Muscle of back (tissue), 11 donors: ENCODE measurements around the gene GPR158. TPM values are rescaled to one million over a fixed set of nuclear protein-coding genes. Genes with fewer than 3 reads are reported as not detected.
"Not testable (repeated sequence)": the region's sequence is repeated elsewhere in the genome, so short reads cannot be mapped to it uniquely, and the experiment has no call there.

Source experiments
- DNase-seq, 3 donors: peaks; one replicate each; pipeline versions ENCODE4 v3.0.0 to v3.0.0-alpha.2; 2013
- polyA plus RNA-seq, 10 donors: library from polyadenylated mRNA; unstranded; fragments of 120-200 nt; gene quantifications; one replicate each; pipeline ENCODE4 v1.2.1, GENCODE V29; 2013; ENCODE audit not compliant: insufficient read length in 10 of 10

GPR158 gene
- polyA plus RNA-seq, 10 donors, result 0.04 to 0.36 (median 0.12) TPM; not detected in 1

DNA sequence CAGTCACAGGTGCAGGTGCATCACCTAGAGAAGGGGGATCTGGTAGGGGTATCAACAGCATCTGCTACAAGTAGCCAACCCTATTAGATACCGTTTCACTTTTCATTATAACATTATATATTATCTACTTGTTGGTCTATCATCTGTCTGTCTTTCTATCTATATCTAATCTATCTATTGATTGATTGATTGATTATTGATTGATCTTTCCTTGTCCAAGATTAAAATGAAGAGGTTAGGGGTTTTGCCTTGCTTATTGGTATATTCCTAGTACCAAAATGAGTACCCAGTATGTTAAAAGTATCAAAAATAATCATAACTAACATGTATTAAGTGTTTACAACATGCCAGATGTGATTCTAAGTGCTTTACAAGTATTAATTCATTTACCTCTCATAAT is 121.5 kb downstream of the GPR158 start:
- no peak for DNase-seq

DNA sequence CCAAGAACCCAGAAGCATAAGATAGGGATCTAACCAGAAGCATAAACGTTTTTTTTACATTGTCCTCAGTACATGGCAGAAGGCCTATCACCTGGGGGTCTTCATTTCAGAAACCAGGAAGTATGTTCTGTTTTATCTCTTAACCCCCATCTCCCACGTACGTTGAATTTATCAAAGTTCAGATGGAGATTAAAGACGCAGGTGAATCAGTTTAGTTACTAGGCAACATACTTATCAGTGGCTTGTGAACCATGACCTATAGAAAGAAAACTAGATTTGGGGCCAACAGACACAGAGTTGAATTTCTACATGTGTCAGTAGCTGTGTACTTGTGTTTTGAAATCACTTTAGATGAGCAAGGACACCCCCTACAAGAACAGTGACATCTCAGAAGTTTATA is 122.7 kb downstream of the GPR158 start:
- no peak for DNase-seq

DNA sequence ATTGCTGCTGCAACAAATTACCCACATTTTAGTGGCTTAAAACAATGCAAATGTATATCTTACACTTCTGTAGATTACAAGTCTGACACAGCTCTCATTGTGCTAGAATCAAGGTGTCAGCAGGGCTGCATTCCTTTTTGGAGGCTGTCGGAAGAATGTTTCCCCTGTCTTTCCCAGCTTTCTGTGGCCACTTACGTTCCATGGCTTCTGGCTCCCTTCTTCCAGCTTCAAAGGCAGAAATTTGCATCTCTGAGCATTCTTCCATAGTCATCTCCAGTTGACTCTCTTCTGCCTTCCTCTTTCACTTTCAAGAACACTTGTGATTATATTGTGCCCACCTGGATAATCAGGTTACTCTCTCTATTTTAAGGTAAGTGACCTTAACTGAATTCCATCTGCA is 125.3 kb downstream of the GPR158 start:
- no peak for DNase-seq

DNA sequence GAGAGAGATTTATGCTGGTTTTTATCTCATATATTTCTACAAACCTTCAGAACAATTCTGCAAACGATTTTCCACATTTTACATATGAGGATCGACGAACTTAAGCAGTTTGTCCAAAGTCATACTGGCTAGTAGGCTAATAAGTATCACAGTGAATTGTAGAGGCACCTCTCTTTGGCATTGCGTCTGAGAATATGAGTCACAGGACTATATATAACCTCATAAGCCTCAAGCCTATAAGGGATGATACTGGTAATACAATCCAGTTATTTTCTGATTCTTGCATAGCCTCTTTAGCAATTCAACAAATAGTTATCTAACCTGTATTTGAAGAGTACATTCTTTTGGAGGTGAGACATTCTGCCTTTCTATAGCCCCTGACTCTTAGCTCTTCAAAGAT is 129.8 kb downstream of the GPR158 start:
- no peak for DNase-seq

DNA sequence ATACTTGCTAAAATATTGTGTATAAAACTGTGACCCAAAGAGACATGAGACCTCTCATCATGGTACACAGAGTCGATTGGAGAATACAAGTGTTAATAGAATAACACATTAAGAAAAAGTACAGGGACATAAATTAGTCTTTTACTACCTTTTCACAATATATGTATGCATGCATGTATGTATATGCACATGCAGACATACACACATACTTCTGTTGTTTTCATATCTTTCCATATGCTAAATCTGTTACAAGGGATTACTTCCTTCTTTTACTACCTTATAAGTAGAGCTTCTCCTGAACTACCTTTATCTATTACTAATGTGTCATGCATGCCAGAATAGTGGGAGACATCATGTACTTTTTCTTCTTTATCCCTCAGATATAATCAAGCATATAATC is 131.6 kb downstream of the GPR158 start:
- DNase-seq, result no peak

DNA sequence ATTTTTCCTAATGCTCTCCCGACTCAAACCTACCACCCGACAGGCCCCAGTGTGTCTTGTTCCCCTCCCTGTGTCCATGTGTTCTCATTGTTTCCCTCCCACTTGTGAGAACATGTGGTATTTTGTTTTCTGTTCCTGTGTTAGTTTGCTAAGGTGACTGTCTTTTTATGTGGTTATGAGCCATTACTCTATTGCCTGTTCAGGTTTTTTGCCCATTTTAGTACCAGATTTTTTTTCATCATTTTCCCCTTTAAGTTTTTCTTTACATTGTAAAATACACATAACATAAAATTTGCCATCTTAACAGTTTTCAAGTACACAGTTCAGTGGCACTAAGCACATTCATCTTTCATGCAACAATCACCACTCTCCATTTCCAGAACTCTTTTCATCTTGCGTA is 133.5 kb downstream of the GPR158 start:
- no peak for DNase-seq

DNA sequence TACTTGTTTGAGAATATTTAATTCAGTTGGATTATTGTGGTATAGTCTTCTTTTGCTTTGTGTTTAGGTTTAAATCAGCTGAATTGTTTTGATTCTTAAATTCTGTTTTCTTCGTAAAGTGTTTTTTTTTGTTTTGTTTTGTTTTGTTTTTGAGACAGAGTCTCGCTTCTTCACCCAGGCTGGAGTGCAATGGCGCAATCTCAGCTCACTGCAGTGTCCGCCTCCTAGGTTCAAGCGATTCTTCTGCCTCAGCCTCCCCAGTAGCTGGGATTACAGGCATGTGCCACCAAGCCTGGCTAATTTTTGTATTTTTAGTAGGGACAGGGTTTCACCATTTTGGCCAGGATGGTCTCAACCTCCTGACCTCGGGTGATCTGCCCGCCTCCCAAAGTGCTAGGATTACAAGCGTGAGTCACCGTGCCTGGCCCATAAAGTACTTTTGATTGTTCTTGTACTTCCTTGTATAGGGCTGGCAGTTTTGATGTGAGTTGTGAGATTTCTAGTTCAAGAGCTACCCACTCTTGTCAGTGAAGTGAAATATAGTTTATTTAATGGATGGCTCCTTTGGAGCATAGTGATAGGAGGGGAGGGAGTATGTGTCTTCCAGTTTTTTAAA is 142.9 kb downstream of the GPR158 start:
- DNase-seq, result not testable (repeated sequence)

DNA sequence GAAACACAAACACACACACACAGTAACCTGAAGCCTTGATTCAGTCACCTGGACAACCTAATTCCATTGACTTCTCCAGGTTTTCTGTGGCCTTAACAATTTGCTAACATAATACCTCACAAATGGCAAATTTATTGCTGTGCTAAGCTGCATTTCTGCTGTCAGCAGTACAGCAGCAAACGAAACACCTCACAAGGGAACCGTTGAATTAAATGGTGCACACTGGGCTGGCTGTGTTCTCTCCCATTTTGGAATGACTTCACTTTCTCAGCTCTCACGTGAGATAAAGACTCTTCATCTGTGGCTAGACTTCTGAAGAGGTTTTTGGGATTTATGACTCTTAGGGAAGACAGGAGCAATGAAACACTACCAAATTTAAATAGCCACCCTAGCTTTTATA is 152.5 kb downstream of the GPR158 start:
- DNase-seq, result no peak

DNA sequence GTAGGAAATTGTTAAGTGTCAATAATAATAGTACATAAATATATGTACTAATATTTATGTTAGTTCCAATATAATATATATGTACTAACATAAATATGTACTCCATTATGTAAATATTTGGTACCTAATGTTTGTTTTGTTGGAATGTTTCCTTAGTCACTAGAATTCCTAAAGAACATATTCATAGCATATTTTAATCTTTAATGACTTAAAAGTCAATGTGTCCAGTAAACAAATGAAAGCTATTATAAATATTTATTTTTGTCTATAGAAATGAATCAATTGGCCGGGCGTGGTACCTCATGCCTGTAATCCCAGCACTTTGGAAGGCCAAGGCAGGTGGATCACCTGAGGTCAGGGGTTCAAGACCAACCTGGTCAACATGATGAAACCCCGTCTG is 153.6 kb downstream of the GPR158 start:
- DNase-seq, result no peak

DNA sequence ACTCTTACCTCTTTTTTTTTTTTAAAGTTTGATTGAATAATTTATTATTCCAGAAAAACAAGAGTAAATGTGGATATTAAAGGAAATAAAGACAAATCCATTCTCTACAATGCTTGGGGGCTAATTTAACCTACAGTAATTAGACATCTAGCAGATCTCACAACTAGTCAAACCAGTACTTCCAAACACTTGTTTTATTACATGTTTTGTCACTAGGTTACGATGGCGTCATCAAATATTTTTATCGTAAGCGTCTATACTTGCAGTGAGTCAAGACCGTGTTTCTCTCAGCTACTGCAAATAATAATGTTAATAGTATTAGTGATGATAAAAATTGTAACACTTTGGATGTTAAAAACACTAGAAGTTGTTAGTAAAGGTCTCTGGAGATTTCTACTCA is 154.8 kb downstream of the GPR158 start:
- DNase-seq, result not testable (repeated sequence)

DNA sequence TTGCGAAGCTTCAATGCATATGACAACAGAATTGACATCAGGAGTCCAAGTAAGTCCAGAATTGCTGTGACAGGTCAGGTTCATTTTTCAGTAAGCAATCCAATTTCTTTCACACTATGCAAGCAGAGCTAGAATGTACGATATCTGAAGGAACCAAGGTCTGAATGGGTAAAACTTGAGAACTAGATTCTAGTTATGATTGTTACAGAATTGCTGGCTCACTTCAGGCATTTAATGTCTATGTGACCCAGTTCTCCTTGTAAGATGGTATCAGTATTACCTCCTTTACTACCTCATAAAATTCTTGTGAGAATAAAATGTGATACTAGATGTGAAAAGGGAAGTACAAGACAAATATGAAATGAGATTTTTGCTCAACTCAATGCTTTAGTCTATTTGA is 159.6 kb downstream of the GPR158 start:
- no peak for DNase-seq

DNA sequence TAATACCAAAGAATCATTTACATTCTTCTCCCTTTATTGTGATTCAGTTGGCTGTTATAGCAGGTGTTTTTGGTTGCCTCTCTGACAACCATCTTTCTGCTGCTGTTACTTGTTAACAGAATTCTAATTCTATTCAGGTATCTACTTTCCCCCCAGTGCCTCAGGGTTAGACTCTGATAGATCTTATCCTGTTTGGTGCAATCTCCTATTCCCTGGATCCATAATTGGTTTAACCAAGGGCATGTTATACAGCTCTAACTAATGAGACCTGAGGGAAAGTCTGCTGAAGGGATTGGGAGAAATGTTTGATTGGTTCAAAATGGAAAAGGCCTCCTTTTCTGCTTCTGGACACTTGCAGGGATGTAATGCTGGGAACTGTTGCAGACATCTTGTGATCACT is 161.5 kb downstream of the GPR158 start:
- no peak for DNase-seq

DNA sequence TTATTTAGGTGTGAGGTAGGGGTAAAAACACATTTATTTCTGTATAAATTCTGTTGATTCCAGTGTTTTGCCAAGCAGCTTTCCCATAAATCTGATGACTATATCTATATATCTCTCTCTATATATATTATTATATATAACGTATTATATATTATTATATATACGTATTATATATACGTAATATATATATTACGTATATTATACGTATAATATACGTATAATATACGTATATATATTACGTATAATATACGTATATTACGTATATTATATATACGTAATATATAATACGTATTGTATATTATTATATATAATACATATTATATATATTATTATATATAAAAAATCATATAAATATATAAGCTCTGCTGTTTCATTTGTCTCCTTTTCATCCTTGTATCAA is 163.5 kb downstream of the GPR158 start:
- DNase-seq, result no peak

DNA sequence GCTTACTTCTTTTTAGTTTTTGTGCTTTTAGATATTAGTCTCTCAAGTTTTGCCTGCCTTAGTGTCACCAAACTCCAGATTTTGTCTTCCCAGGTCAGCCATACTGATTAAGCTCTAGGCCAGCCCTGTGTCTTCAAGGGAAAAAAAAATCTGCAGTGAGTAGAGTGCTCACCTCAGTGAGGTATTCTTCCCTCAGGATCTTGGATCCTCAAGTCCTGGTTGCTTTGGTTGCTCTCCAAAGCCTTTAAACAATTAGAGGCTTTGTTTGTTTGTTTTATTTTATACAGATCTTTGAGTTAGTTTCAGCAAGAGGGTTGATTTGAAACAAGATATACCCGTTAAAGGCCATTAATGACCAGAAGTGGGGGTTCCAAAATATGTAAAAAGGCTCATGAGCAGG is 165.2 kb downstream of the GPR158 start:
- no peak for DNase-seq

DNA sequence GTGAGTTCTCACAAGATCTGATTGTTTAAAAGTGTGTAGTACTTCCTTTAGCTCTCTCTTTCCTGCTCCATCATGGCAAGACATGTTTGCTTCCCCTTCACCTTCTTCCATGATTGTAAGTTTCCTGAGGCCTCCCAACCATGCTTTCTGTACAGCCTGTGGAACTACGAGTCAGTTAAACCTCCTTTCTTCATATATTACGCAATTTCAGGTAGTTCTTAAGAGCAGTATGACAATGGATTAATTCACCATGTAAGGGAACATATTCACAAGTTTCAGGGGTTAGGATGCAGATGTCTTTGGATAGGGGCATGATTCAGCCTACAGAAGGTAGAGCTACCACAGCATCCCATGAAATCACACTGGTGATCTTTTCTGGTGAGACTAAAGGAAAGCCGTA is 174.7 kb downstream of the GPR158 start:
- DNase-seq, result no peak

DNA sequence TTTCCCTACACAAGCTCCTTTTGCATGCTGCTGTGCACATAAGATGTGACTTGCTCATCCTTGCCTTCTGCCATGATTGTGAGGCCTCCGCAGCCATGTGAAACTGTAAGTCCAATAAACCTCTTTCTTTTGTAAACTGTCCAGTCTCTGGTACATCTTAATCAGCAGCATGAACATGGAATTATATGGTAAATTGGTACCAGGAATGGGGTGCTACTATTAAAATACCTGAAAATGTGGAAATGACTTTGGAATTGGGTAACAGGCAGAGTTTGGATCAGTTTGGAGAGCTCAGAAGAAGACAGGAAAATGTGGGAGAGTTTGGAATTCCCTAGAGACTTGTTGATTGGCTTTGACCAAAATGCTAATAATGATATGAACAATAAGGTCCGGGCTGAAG is 181.8 kb downstream of the GPR158 start:
- DNase-seq, result no peak

DNA sequence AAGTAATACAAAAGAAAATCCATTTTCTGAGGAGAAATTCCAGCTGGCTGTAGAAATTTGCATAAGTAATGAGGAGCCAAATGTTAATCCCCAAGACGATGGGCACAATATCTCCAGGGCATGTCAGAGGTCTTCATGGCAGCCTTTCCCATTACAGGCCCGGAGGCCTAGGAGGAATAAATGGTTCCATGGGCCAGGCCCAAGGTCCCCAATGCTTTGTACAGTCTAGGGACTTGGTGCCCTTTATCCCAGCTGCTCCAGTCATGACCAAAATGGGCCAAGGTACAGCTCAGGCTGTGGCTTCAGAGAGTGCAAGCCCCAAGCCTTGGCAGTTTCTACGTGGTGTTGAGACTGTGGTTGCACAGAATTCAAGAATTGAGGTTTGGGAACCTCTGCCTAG is 182.5 kb downstream of the GPR158 start:
- DNase-seq, result no peak

DNA sequence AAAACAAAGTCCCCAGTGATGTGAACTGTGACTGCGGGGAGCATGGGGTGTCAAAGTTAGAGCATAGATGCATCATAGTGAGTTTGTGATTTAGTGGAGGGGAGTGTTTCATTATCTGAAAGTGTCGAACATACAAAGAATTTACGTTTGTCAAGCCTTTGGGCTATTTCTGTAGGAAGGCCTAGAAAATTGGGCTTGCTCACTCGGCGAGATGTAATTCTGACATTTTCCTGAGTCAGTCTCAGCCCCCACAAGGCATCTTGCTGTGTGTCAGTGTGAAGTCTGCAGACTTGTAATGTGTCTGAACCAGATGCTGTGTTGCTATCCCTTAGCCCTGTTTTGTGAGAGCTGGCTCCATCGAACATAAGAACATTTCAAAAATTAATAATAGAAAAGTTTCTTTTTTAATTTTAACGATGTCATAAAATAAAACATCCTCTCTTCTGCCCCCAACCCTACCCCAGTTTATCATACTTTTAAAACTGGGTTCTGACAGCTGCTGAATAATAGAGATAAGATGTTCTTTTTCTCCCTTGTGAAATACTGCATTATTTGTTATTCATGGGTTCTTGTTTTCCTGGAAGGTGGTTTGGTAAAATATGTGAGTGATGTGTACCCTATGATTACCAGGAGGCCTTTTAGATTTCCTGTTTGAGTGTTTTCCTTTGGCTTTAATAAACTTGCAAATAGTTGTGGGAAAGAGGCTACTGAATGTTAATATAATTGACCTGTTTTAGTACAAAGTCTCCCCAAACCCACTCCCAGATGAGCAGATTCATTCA is 207.4 kb downstream of the GPR158 start:
- DNase-seq, result no peak

DNA sequence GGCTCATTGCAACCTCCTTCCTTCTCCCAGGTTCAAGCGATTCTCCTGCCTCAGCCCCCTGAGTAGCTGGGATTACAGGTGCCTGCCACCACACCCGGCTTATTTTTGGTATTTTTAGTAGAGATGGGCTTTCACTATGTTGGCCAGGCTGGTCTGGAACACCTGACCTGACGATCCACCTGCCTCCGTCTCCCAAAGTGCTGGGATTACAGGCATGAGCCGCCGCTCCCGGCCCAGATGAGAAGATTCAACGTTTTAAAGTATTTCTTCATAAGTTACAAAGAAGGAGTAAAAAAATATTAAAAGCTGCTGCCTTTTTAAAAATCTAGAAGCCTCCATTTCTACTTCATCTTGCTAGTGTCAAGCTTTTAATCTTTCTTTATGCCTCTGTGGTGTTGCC is 208.1 kb downstream of the GPR158 start:
- DNase-seq, result not testable (repeated sequence)

DNA sequence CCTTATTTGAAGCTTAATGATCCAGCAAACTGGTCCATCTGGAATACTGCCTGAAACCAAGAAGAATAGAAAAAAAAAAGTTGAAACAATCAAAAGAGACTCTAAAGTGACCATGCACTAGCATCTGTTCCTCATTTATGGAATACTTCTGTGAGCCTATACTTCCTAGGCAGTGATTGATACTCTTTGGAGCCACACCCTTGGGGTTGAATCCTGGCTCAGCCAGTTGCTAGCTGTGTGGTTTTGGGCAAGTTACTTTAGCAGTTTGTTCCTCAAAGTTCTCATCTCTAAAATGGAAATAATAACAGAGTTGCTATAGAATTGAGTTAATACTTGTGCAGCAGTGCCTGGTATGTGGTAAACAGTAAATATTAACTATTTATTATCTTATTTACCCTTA is 208.9 kb downstream of the GPR158 start:
- no peak for DNase-seq

DNA sequence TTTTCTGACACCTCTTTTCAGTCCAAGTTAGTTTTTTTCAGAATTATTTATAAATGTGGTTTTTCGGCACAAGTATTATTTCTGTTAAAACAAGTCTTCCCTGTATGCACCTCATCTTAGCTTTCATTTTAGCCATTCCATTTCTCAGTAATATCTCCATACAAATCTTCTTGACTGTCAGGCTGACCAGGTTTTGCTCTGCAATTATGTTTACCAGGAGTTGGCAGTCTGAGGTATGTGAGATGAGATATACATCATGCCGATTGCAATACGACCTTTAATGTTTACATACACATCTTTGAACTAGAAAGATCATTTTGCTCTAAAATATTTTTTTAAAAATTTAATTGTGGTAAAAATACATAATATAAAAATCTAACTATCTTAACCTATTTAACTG is 209.8 kb downstream of the GPR158 start:
- no peak for DNase-seq

DNA sequence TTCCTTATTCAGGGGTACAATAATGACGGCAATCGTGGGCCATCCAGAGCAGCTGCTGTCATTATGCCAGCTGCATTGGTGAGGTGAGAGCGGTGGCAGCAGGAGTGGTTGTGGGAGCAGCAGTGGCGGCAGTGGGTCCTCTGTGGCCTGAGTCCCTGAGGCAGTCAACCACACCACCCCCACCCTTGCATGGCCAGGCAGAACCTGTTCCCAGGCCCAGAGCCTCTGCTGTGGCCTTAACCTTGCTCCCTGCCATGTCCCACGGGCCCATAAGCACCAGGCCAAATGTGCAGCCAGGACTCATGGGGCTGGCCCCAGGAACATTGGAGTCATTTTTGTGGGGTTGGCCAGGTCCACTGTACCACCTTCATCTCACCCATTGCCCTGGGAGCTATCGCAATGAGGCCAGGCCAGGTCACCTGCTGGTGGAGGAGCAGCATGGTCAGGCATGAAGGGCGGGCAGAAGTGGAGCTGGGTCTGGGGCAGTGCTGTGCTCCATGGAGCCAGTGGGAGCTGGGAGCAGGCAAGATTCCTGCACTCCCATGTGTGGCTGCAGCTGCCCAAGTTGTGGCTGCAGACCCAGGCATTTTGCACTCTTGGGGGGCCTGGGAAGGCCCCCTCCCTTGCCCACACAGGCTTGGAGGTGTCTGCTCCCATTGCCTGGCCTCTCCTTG is 213.5 kb downstream of the GPR158 start:
- no peak for DNase-seq

DNA sequence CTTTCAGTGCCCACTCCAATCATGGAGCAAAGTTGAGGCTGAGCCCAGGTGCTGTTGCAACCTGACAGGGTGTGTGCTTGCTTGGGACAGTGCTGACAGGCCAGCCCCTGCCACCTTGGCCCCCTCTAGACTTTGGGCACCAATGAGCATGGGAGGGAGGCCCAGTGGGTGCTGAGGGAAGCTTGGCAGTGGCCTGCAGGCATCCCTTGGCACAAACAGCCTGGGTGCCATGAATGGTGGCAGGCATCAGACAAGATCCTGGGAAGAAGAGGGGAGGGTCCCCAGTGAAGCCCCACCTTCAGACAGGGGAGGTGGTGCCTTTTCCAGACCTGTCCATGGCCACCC is 214.0 kb downstream of the GPR158 start:
- DNase-seq, result no peak
